Gastrocnemius medialis (tissue), 4 donors: ENCODE measurements around the gene RAVER2.

Experiments used
- POLR2A ChIP-seq, 2 donors: fragments of 450-650 bp; IDR thresholded peaks; one replicate each; pipeline ENCODE4 v1.6.1; 2017; ENCODE audit warnings: antibody characterized with exemption in 2 of 2, mild to moderate bottlenecking in 2 of 2, moderate library complexity in 2 of 2
- TF ChIP-seq, protein P1 (sequence below), 5 experiments: fragments of 450-650 bp in 3 of 5; fragments of 200-600 bp in 2 of 5; sonication (generic) in 2 of 5; IDR thresholded peaks in 4 of 5; conservative IDR thresholded peaks in 1 of 5; 1 replicate in 4 of 5; 2 replicates in 1 of 5; pipeline ENCODE4 v1.5.1; 2016 to 2019; ENCODE audit warnings: antibody characterized with exemption in 5 of 5, mild to moderate bottlenecking in 3 of 5, moderate library complexity in 3 of 5

DNA sequence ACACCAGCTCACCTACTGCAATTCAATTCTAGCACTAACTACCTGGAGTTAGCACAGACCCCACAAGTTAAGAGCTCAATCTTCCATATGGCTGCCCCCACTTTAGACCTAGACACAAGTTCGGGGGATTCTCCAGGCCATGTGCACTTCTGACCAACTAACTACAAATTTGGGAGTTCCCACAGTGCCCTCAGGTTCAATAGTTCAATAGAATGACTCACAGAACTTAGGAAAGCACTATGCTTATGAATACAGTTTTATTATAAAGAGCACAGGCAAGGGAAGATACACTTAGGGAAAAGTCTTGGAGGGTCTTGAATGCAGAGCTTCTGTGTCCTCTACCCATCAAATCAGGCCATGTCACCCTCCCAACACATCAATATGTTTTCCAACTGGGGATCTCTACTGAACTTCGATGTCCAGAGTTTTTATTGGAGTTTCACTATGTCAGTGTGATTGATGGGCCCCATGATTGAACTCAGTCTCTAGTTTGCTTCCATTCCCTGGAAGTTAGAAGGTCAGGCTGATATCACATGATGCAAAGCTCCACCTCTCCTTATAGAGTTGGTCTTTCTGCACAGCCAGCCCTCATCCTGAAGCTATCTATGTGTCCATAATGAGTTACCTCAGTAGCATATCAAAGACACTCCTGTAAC, 46.1 kb downstream of the RAVER2 start:
- no peak for TF ChIP-seq POLR2A (IDR thresholded peaks at IDR 0.05)
- TF ChIP-seq, protein P1, sequence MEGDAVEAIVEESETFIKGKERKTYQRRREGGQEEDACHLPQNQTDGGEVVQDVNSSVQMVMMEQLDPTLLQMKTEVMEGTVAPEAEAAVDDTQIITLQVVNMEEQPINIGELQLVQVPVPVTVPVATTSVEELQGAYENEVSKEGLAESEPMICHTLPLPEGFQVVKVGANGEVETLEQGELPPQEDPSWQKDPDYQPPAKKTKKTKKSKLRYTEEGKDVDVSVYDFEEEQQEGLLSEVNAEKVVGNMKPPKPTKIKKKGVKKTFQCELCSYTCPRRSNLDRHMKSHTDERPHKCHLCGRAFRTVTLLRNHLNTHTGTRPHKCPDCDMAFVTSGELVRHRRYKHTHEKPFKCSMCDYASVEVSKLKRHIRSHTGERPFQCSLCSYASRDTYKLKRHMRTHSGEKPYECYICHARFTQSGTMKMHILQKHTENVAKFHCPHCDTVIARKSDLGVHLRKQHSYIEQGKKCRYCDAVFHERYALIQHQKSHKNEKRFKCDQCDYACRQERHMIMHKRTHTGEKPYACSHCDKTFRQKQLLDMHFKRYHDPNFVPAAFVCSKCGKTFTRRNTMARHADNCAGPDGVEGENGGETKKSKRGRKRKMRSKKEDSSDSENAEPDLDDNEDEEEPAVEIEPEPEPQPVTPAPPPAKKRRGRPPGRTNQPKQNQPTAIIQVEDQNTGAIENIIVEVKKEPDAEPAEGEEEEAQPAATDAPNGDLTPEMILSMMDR (IDR thresholded peaks at IDR 0.05 in 4 of 5, conservative IDR thresholded peaks at IDR 0.05 in 1 of 5) = no peak
